Adrenal gland (tissue), 5 donors: ENCODE results near the gene EPB41L1.

Experiments used
- POLR2A ChIP-seq, 2 donors: fragments of 450-650 bp; IDR thresholded peaks; one replicate each; pipeline ENCODE4 v1.6.1; 2017; ENCODE audit warnings: antibody characterized with exemption in 2 of 2, mild to moderate bottlenecking in 2 of 2, moderate library complexity in 1 of 2
- TF ChIP-seq, protein P1 (sequence below), 6 experiments: fragments of 450-650 bp in 4 of 6; fragments of 200-600 bp in 2 of 6; sonication (generic) in 1 of 6; IDR thresholded peaks; 1 replicate in 5 of 6; 2 replicates in 1 of 6; pipeline versions ENCODE4 v1.5.1 to v1.8.0; 2016 to 2021; ENCODE audit warnings: antibody characterized with exemption in 6 of 6, mild to moderate bottlenecking in 2 of 6, moderate library complexity in 1 of 6
- donor health status: DM: no; HTN: no; CAD: no.

DNA sequence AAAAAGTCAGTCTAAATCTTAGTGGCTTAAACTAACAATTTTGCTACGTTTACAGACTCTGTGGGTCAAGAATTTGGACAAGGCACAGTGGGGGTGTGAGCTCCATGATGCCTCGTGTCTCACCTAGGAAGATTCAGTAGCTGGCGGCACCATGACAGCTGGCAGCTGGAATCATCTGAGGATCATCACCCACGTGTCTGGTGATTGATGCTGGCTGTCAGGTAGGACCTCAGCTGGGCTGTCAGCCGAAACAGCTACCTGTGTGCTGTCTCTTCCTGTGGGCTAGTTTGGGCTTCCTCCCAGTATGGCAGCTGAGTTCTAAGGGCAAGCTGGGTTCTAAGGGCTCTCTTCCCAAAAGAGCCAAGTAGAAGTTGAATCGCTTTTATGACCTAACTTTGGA is 125.2 kb downstream of the EPB41L1 start:
- TF ChIP-seq, protein P1, sequence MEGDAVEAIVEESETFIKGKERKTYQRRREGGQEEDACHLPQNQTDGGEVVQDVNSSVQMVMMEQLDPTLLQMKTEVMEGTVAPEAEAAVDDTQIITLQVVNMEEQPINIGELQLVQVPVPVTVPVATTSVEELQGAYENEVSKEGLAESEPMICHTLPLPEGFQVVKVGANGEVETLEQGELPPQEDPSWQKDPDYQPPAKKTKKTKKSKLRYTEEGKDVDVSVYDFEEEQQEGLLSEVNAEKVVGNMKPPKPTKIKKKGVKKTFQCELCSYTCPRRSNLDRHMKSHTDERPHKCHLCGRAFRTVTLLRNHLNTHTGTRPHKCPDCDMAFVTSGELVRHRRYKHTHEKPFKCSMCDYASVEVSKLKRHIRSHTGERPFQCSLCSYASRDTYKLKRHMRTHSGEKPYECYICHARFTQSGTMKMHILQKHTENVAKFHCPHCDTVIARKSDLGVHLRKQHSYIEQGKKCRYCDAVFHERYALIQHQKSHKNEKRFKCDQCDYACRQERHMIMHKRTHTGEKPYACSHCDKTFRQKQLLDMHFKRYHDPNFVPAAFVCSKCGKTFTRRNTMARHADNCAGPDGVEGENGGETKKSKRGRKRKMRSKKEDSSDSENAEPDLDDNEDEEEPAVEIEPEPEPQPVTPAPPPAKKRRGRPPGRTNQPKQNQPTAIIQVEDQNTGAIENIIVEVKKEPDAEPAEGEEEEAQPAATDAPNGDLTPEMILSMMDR (IDR thresholded peaks at IDR 0.05): no peak
- no peak for TF ChIP-seq POLR2A (IDR thresholded peaks at IDR 0.05)
